Brain microvascular endothelial cell (primary cell): Measurements from ENCODE around the gene SBNO2.

Experiments used
- DNase-seq: peaks from one replicate; pipeline ENCODE4 v3.0.0-alpha.2; 2020
- H3K27ac ChIP-seq: fragments of 250-450 bp; sonication (Bioruptor Pico); 2 replicates; pipeline ENCODE4 v1.5.1; 2020; ENCODE audit warnings: mild to moderate bottlenecking, moderate library complexity
- H3K27me3 ChIP-seq: fragments of 250-450 bp; sonication (Bioruptor Pico); replicated peaks from 2 replicates; pipeline ENCODE4 v1.5.1; 2020; ENCODE audit warnings: mild to moderate bottlenecking
- H3K36me3 ChIP-seq: fragments of 250-450 bp; sonication (Bioruptor Pico); replicated peaks from 2 replicates; pipeline ENCODE4 v1.5.1; 2020; ENCODE audit warnings: mild to moderate bottlenecking
- H3K4me3 ChIP-seq: 2 replicates; pipeline ENCODE4 v1.5.1; 2011; ENCODE audit warnings: low read depth, mild to moderate bottlenecking, control low read depth, low read length, moderate library complexity
- CTCF ChIP-seq: IDR thresholded peaks from 2 replicates; pipeline ENCODE4 v1.5.1; 2011; ENCODE audit warnings: low read depth, mild to moderate bottlenecking, moderate library complexity, low read length, control low read depth, inconsistent platforms; ENCODE audit errors: missing control alignments
- in situ Hi-C: cut with HindIII; loops from 2 replicates; pipeline ENCODE4 v1.10.0; 2017; ENCODE audit warnings: low sequenced_read_pairs, low pct_ligation_motif_present

SBNO2 gene

GRCh38 chr19:1073956-1074517 lies 100.0 kb downstream of the SBNO2 start:
- no peak overlapping the region for H3K27ac ChIP-seq
- in situ Hi-C loops: no loop called here
- H3K36me3 ChIP-seq: no peaks in the 10 kb centered on the region
- no peak overlapping the region for H3K4me3 ChIP-seq
- H3K27me3 ChIP-seq: peaks cover 7% of the 10 kb centered on the region
- no peak for DNase-seq
- no peak for TF ChIP-seq CTCF

- H3K27me3 ChIP-seq: peaks cover 7% of the 10 kb centered on the region
- H3K36me3 ChIP-seq: no peaks in the 10 kb centered on the region
- no peak overlapping the region for H3K4me3 ChIP-seq
- in situ Hi-C loops: no loop called here
- no peak for TF ChIP-seq CTCF
- DNase-seq: no peak
- no peak overlapping the region for H3K27ac ChIP-seq
Measured at GRCh38 chr19:1073063-1073955, 100.8 kb downstream of the SBNO2 start.

GRCh38 chr19:1072371-1073015 lies 101.6 kb downstream of the SBNO2 start:
- Histone ChIP-seq H3K4me3 (no peak overlapping the region), H3K27me3 (peaks cover 7% of the 10 kb centered on the region), H3K36me3 (no peaks in the 10 kb centered on the region), H3K27ac (no peak overlapping the region)
- in situ Hi-C loops: no loop called here
- no peak for TF ChIP-seq CTCF
- DNase-seq: no peak

- in situ Hi-C loops: no loop called here
- Histone ChIP-seq H3K27ac (no peak overlapping the region), H3K4me3 (no peak overlapping the region), H3K27me3 (peaks cover 7% of the 10 kb centered on the region), H3K36me3 (no peaks in the 10 kb centered on the region)
- no peak for DNase-seq
- TF ChIP-seq CTCF: no peak
Measured at GRCh38 chr19:1070931-1071791, 102.9 kb downstream of the SBNO2 start.

- peak; percentile 39 for TF ChIP-seq CTCF
- no peak for DNase-seq
- H3K36me3 ChIP-seq: no peaks in the 10 kb centered on the region
- in situ Hi-C loops: no loop called here
- no peak overlapping the region for H3K4me3 ChIP-seq
- no peak overlapping the region for H3K27ac ChIP-seq
- peaks cover 7% of the 10 kb centered on the region for H3K27me3 ChIP-seq
Measured at GRCh38 chr19:1070576-1070930, 103.5 kb downstream of the SBNO2 start.
